Endodermal cell (in vitro differentiated cells): ENCODE data around the gene TIMM21. TPM values are rescaled to one million over a fixed set of nuclear protein-coding genes. Genes with fewer than 3 reads are reported as not detected.

ENCODE experiments used
- DNase-seq: peaks from one replicate; pipeline ENCODE4 v3.0.0-alpha.2; 2017
- H3K27ac ChIP-seq: 2 replicates; pipeline ENCODE4 v1.5.1; 2013; ENCODE audit warnings: mild to moderate bottlenecking, low read depth, low read length, moderate library complexity
- H3K27me3 ChIP-seq: 2 replicates; pipeline ENCODE4 v1.6.1; 2013; ENCODE audit warnings: mild to moderate bottlenecking, low read length, moderate library complexity; ENCODE audit not compliant: insufficient read depth, control insufficient read depth, poor library complexity, severe bottlenecking
- H3K36me3 ChIP-seq: 2 replicates; pipeline ENCODE4 v1.7.0; 2013; ENCODE audit warnings: mild to moderate bottlenecking, low read length, moderate library complexity; ENCODE audit not compliant: control insufficient read depth, insufficient read depth
- H3K4me1 ChIP-seq: one replicate; pipeline ENCODE4 v1.7.0; 2013; ENCODE audit warnings: low read length; ENCODE audit not compliant: control insufficient read depth, insufficient read depth
- H3K4me3 ChIP-seq: 2 replicates; pipeline ENCODE4 v1.5.1; 2013; ENCODE audit warnings: mild to moderate bottlenecking, low read length, moderate library complexity
- H3K9ac ChIP-seq: 2 replicates; pipeline ENCODE4 v1.6.1; 2013; ENCODE audit warnings: mild to moderate bottlenecking, low read length, moderate library complexity; ENCODE audit not compliant: poor library complexity, severe bottlenecking; ENCODE audit errors: extremely low read depth
- H3K9me3 ChIP-seq: 2 replicates; pipeline ENCODE4 v1.6.1; 2013; ENCODE audit warnings: mild to moderate bottlenecking, low read length, moderate library complexity; ENCODE audit not compliant: control insufficient read depth
- H3K27ac Mint-ChIP-seq: 2 replicates; pipeline ENCODE4 v1.8.0; 2020; ENCODE audit warnings: mixed read lengths
- H3K27me3 Mint-ChIP-seq: 2 replicates; pipeline ENCODE4 v1.8.0; 2021; ENCODE audit warnings: mild to moderate bottlenecking, mixed read lengths; ENCODE audit not compliant: insufficient read depth
- H3K36me3 Mint-ChIP-seq: 2 replicates; pipeline ENCODE4 v1.8.0; 2020; ENCODE audit warnings: low read depth, mixed read lengths
- H3K4me1 Mint-ChIP-seq: 2 replicates; pipeline ENCODE4 v1.8.0; 2020; ENCODE audit warnings: mixed read lengths
- H3K4me3 Mint-ChIP-seq: 2 replicates; pipeline ENCODE4 v1.8.0; 2020; ENCODE audit warnings: mild to moderate bottlenecking, moderate library complexity, mixed read lengths
- H3K9me3 Mint-ChIP-seq: 2 replicates; pipeline ENCODE4 v1.8.0; 2020; ENCODE audit warnings: mild to moderate bottlenecking, mixed read lengths
- WGBS, 2 experiments: methylation state at CpG; one replicate each; pipeline versions ENCODE4 v1.1.5 to v1.1.7; 2013; ENCODE audit warnings: missing lambda C conversion rate in 2 of 2, mixed read lengths in 1 of 2; ENCODE audit not compliant: insufficient coverage in 1 of 2, insufficient read length in 1 of 2; 5-methylcytosine and 5-hydroxymethylcytosine counted together
- total RNA-seq, 2 donors: library from RNA; stranded (reverse); fragmentation: NEBNext Ultra II Directional in 1 of 2; extraction: Animal tissue kit (Norgen Biotek cat#: 25700) in 1 of 2; gene quantifications; 2 replicates in 1 of 2; 3 replicates in 1 of 2; pipeline ENCODE4 v1.2.1, GENCODE V29; 2021
- TF ChIP-seq, protein P1 (sequence below): fragments of 200-600 bp; sonication (generic); conservative IDR thresholded peaks from 2 replicates; pipeline ENCODE4 v1.5.0; 2021; ENCODE audit warnings: antibody characterized with exemption, mild to moderate bottlenecking

Gene TIMM21
- total RNA-seq, 2 donors from 2014 or later = 28.8 to 30.2 TPM

DNA sequence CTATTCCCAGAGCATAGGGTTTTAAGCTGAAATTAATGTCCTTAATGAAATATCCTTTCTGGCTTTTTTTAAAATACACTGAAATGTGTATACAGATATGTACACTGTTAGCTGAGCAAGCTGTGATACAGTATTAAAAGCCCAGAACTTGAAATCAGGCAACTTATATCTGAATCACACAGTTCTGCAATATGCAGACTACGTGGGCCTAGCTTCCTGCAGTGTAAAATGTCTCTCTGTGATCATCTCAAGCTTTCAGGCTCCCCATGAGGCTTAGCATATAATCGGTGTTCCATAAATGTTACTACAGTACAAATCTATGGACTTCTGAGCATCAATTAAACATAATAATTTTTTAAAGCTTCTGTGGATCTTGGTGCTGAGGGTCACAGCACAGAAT is 8.9 kb upstream of the TIMM21 start:
- H3K27me3 ChIP-seq = peaks cover 8% of the 10 kb centered on the region
- H3K4me3 ChIP-seq = no peak overlapping the region
- Mint-ChIP-seq H3K4me1 (no peaks in the 10 kb centered on the region), H3K27ac (no peak overlapping the region), H3K4me3 (no peak overlapping the region), H3K36me3 (no peaks in the 10 kb centered on the region), H3K9me3 (no peaks in the 10 kb centered on the region), H3K27me3 (peaks cover 11% of the 10 kb centered on the region)
- H3K9me3 ChIP-seq = no peaks in the 10 kb centered on the region
- H3K4me1 ChIP-seq = no peaks in the 10 kb centered on the region
- H3K27ac ChIP-seq = no peak overlapping the region
- no peak overlapping the region for H3K9ac ChIP-seq
- TF ChIP-seq, protein P1, sequence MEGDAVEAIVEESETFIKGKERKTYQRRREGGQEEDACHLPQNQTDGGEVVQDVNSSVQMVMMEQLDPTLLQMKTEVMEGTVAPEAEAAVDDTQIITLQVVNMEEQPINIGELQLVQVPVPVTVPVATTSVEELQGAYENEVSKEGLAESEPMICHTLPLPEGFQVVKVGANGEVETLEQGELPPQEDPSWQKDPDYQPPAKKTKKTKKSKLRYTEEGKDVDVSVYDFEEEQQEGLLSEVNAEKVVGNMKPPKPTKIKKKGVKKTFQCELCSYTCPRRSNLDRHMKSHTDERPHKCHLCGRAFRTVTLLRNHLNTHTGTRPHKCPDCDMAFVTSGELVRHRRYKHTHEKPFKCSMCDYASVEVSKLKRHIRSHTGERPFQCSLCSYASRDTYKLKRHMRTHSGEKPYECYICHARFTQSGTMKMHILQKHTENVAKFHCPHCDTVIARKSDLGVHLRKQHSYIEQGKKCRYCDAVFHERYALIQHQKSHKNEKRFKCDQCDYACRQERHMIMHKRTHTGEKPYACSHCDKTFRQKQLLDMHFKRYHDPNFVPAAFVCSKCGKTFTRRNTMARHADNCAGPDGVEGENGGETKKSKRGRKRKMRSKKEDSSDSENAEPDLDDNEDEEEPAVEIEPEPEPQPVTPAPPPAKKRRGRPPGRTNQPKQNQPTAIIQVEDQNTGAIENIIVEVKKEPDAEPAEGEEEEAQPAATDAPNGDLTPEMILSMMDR = no peak
- no peaks in the 10 kb centered on the region for H3K36me3 ChIP-seq
- 91 to 93% methylated on average over 2 of the region's 2 CpGs for WGBS, 2 experiments
- DNase-seq = no peak

DNA sequence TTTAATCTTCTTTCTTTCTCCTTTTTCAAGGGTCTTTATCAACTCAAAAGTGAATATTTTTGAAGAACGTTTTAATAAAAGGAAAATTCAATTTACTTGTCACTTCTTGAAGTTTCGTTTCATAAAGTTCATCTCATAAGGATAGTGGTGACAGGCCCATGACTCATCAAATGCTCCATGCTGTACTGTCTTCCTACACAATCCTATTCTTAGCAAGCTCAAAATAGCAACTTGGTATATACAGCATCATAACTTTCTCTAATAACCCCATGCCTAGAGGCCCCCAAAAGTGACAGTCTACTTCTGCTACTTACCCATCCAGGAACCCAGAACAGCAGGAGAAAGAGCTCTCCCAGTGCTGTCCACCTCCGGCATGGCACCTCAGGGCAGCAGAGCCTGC is 8.4 kb upstream of the TIMM21 start:
- Histone ChIP-seq H3K36me3 (no peaks in the 10 kb centered on the region), H3K9me3 (no peaks in the 10 kb centered on the region), H3K27ac (no peak overlapping the region), H3K9ac (no peak overlapping the region), H3K27me3 (peaks cover 8% of the 10 kb centered on the region), H3K4me3 (no peak overlapping the region), H3K4me1 (no peaks in the 10 kb centered on the region)
- WGBS, 2 experiments = 63 to 83% methylated on average over 1 to 3 of the region's 3 CpGs
- H3K9me3 Mint-ChIP-seq = no peaks in the 10 kb centered on the region
- peaks cover 11% of the 10 kb centered on the region for H3K27me3 Mint-ChIP-seq
- no peaks in the 10 kb centered on the region for H3K4me1 Mint-ChIP-seq
- no peak for DNase-seq
- no peaks in the 10 kb centered on the region for H3K36me3 Mint-ChIP-seq
- no peak overlapping the region for H3K4me3 Mint-ChIP-seq
- TF ChIP-seq, protein P1 = no peak
- H3K27ac Mint-ChIP-seq = no peak overlapping the region

DNA sequence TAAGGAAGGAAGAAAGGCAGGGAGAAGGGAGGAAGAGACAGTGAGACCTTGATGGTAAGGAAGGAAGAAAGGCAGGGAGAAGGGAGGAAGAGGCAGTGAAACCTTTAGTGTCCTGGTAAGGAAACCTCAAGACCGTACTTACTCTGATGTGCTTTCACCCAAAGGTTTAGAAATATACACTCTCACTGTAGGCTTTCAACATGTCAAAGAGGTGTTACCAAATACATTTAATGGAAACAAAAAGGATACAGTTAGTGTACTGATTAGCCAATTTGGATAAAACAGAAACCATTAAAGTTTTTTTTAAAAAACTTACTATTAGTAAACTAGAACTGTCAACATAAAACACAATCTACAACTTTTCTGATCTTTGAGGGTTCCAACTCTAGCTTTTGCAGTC is 7.7 kb upstream of the TIMM21 start:
- H3K9me3 Mint-ChIP-seq = no peaks in the 10 kb centered on the region
- TF ChIP-seq, protein P1 = no peak
- no peaks in the 10 kb centered on the region for H3K36me3 ChIP-seq
- WGBS, 2 experiments = 78 to 100% methylated on average over 1 of the region's 1 CpG
- H3K4me1 ChIP-seq = no peaks in the 10 kb centered on the region
- peaks cover 12% of the 10 kb centered on the region for H3K27me3 Mint-ChIP-seq
- H3K4me1 Mint-ChIP-seq = no peaks in the 10 kb centered on the region
- H3K36me3 Mint-ChIP-seq = no peaks in the 10 kb centered on the region
- H3K27ac ChIP-seq = no peak overlapping the region
- H3K4me3 ChIP-seq = no peak overlapping the region
- peaks cover 8% of the 10 kb centered on the region for H3K27me3 ChIP-seq
- no peaks in the 10 kb centered on the region for H3K9me3 ChIP-seq
- H3K4me3 Mint-ChIP-seq = no peak overlapping the region
- H3K9ac ChIP-seq = no peak overlapping the region
- H3K27ac Mint-ChIP-seq = no peak overlapping the region
- DNase-seq = no peak
